Endothelial cell of umbilical vein (primary cell): ENCODE data around the gene TMPRSS7. TPM values are rescaled to one million over a fixed set of nuclear protein-coding genes. Genes with fewer than 3 reads are reported as not detected.
A peak's percentile ranks its signal among the peaks of the same experiment; 100 is the strongest.

ENCODE experiments used
- BruUV-seq: library from RNA; stranded (reverse); fragments of 400-500 nt; replicated peaks from 2 replicates; lab custom pipeline; 2021; lab: Mats Ljungman, UMichigan
- CTCF ChIA-PET: fragments of 300-600, 350-600 bp; sonication (Branson Sonifier 250); formaldehyde crosslinking; loops from one replicate; lab custom pipeline; 2021; ENCODE audit warnings: antibody characterized with exemption, inconsistent platforms; lab: Charles Lee
- POLR2A ChIA-PET: fragments of 300-600, 350-600 bp; sonication (Branson Sonifier 250); formaldehyde crosslinking; loops from one replicate; lab custom pipeline; 2021; ENCODE audit warnings: antibody characterized with exemption, inconsistent platforms; lab: Charles Lee
- DNase-seq: peaks from one replicate; pipeline ENCODE4 v3.0.0-alpha.2; 2011; ENCODE audit warnings: low read depth, low spot score
- FAIRE-seq: peaks from 2 replicates; lab custom pipeline; 2011; peaks lifted over from hg19 to GRCh38; lab: Jason Lieb, UNC
- H2AFZ ChIP-seq: 2 replicates; pipeline ENCODE4 v1.6.0; 2012; ENCODE audit warnings: low read depth, low read length, control low read depth, inconsistent platforms
- H3K27ac ChIP-seq: 2 replicates; pipeline ENCODE4 v1.5.1; 2011; ENCODE audit warnings: low read depth, mild to moderate bottlenecking, control low read depth, low read length, moderate library complexity; ENCODE audit not compliant: insufficient read depth
- H3K27me3 ChIP-seq, 2 experiments: 2 replicates each; pipeline versions ENCODE4 v1.6.0 to v1.6.1; 2011; ENCODE audit warnings: low read length in 2 of 2, mixed read lengths in 1 of 2; ENCODE audit not compliant: control insufficient read depth in 2 of 2, insufficient read depth in 2 of 2
- H3K36me3 ChIP-seq, 2 experiments: 2 replicates in 1 of 2; 3 replicates in 1 of 2; pipeline ENCODE4 v1.5.1; 2011; ENCODE audit warnings: low read length in 2 of 2, mild to moderate bottlenecking in 1 of 2, moderate library complexity in 1 of 2; ENCODE audit not compliant: control insufficient read depth in 2 of 2, insufficient read depth in 2 of 2; ENCODE audit errors: extremely low read depth in 1 of 2
- H3K4me1 ChIP-seq: 3 replicates; pipeline ENCODE4 v1.5.1; 2011; ENCODE audit warnings: mild to moderate bottlenecking, low read length; ENCODE audit not compliant: control insufficient read depth, insufficient read depth; ENCODE audit errors: extremely low read depth
- H3K4me2 ChIP-seq: 2 replicates; pipeline ENCODE4 v1.6.1; 2011; ENCODE audit warnings: low read length, control low read depth, mixed read lengths; ENCODE audit not compliant: insufficient read depth
- H3K4me3 ChIP-seq, 3 experiments: fragments of 200-600 bp in 1 of 3; sonication (generic), shearing (Covaris generic) in 1 of 3; replicated peaks in 1 of 3; 2 replicates each; pipeline ENCODE4 v1.5.1; 2011 to 2016; ENCODE audit warnings: control low read depth in 3 of 3, low read length in 3 of 3, mild to moderate bottlenecking in 2 of 3, inconsistent platforms in 1 of 3, low read depth in 1 of 3, moderate library complexity in 1 of 3; ENCODE audit not compliant: insufficient read depth in 1 of 3
- H3K79me2 ChIP-seq: 2 replicates; pipeline ENCODE4 v1.6.0; 2012; ENCODE audit warnings: low read length, inconsistent platforms; ENCODE audit not compliant: control insufficient read depth, insufficient read depth
- H3K9ac ChIP-seq: replicated peaks from 2 replicates; pipeline ENCODE3; 2011; ENCODE audit warnings: low read length, control low read depth; ENCODE audit not compliant: insufficient read depth; ENCODE audit errors: extremely low read depth
- H3K9me1 ChIP-seq: replicated peaks from 3 replicates; pipeline ENCODE4 v1.6.0; 2011; ENCODE audit warnings: mild to moderate bottlenecking, low read length; ENCODE audit not compliant: control insufficient read depth, insufficient read depth; ENCODE audit errors: extremely low read depth
- H3K9me3 ChIP-seq: replicated peaks from 2 replicates; pipeline ENCODE4 v1.5.1; 2012; ENCODE audit warnings: low read length, inconsistent platforms; ENCODE audit not compliant: control insufficient read depth, insufficient read depth
- H4K20me1 ChIP-seq: replicated peaks from 2 replicates; pipeline ENCODE3; 2011; ENCODE audit warnings: mild to moderate bottlenecking, low read length; ENCODE audit not compliant: control insufficient read depth, insufficient read depth; ENCODE audit errors: extremely low read depth
- EZH2 ChIP-seq: IDR thresholded peaks from 2 replicates; pipeline ENCODE4 v1.6.1; 2012; ENCODE audit warnings: borderline replicate concordance, low read depth, mild to moderate bottlenecking, moderate library complexity, low read length, inconsistent platforms; ENCODE audit not compliant: severe bottlenecking
- FOS ChIP-seq: IDR thresholded peaks from 2 replicates; pipeline ENCODE4 v1.6.1; 2011; ENCODE audit warnings: mild to moderate bottlenecking, low read length, moderate library complexity, borderline replicate concordance; ENCODE audit not compliant: insufficient read depth
- JUN ChIP-seq: IDR thresholded peaks from 2 replicates; pipeline ENCODE4 v1.6.1; 2011; ENCODE audit warnings: borderline replicate concordance, low read depth; ENCODE audit not compliant: insufficient read length, insufficient read depth
- MAX ChIP-seq: IDR thresholded peaks from 2 replicates; pipeline ENCODE4 v1.6.1; 2011; ENCODE audit not compliant: insufficient read depth, insufficient read length
- MYC ChIP-seq: IDR thresholded peaks from one replicate; pipeline ENCODE4 v1.6.1; 2011; ENCODE audit warnings: mild to moderate bottlenecking, low read depth, low read length
- POLR2A ChIP-seq: IDR thresholded peaks from 2 replicates; pipeline ENCODE4 v1.6.1; 2012; ENCODE audit warnings: low read depth, mild to moderate bottlenecking, control low read depth, low read length
- dilution Hi-C: fragments of 300-500 bp; cut with MboI; formaldehyde crosslinking; loops from one replicate; pipeline ENCODE4 v1.15.0; 2019; ENCODE audit warnings: low sequenced_read_pairs; ENCODE audit not compliant: extremely low pct_ligation_motif_present
- intact Hi-C: fragments of 100-400 bp; cut with micrococcal nuclease; formaldehyde crosslinking; loops from one replicate; pipeline ENCODE4 v1.10.0; 2022
- polyA plus RNA-seq, 4 experiments: library from polyadenylated mRNA; depleted of rRNA in 3 of 4; stranded (reverse) in 3 of 4; unstranded in 1 of 4; fragments of >200 nt; gene quantifications; 2 replicates each; pipeline versions ENCODE4 v1.2.1 to v1.2.3, GENCODE V29; 2011 to 2012; ENCODE audit warnings: missing spikeins in 1 of 4
- total RNA-seq: library from RNA; stranded (reverse); gene quantifications from 2 replicates; pipeline ENCODE4 v1.2.3, GENCODE V29; 2021
- TF ChIP-seq, protein P1 (sequence below), 2 donors: IDR thresholded peaks; 1 replicate in 1 of 2; 2 replicates in 1 of 2; pipeline ENCODE4 v1.5.1; 2011; ENCODE audit warnings: low read length in 2 of 2, mild to moderate bottlenecking in 2 of 2, moderate library complexity in 2 of 2, control low read depth in 1 of 2, inconsistent platforms in 1 of 2, low read depth in 1 of 2; ENCODE audit not compliant: insufficient read depth in 1 of 2; ENCODE audit errors: extremely low read depth in 1 of 2

Gene TMPRSS7
- total and polyA plus RNA-seq, 2 donors (not counting 3 experiments of a cell fraction or from before 2014, with no cell fraction given) = not detected

GRCh38 chr3:111989061-111989678 lies 45.4 kb upstream of the TMPRSS7 start:
- Histone ChIP-seq H3K79me2 (peaks cover 3% of the 10 kb centered on the region), H3K9ac (no peak overlapping the region), H3K4me1 (no peaks in the 10 kb centered on the region), H3K9me3 (no peaks in the 10 kb centered on the region), H2AFZ (no peak overlapping the region), H3K27ac (no peak overlapping the region), H3K4me2 (no peak overlapping the region), H3K27me3 (no peaks in the 10 kb centered on the region), H4K20me1 (no peaks in the 10 kb centered on the region), H3K36me3 (peaks cover 7 to 15% of the 10 kb centered on the region in 2 experiments), H3K4me3 (no peak overlapping the region), H3K9me1 (no peaks in the 10 kb centered on the region)
- CTCF ChIA-PET = interaction anchor here (0.5 to 14.6 kb wide), 40 partner anchors 8 to 320 kb away, joined by 3 to 291 read pairs (median 5); partner anchors contain the start of genes ABHD10 and TAGLN3
- FAIRE-seq = peak; percentile 52
- intact Hi-C loops (loop anchor here (1.0 kb wide), 2 partner anchors 24 to 54 kb away; no protein-coding TSS in a partner anchor), dilution Hi-C loops (no loop called here)
- DNase-seq = peak; percentile 72
- BruUV-seq = no TSS peak
- POLR2A ChIA-PET = interaction anchor here (0.5 to 1.0 kb wide), 2 partner anchors 11 to 23 kb away, joined by 3 read pairs; partner anchors contain the start of gene ABHD10
- TF ChIP-seq, protein P1, sequence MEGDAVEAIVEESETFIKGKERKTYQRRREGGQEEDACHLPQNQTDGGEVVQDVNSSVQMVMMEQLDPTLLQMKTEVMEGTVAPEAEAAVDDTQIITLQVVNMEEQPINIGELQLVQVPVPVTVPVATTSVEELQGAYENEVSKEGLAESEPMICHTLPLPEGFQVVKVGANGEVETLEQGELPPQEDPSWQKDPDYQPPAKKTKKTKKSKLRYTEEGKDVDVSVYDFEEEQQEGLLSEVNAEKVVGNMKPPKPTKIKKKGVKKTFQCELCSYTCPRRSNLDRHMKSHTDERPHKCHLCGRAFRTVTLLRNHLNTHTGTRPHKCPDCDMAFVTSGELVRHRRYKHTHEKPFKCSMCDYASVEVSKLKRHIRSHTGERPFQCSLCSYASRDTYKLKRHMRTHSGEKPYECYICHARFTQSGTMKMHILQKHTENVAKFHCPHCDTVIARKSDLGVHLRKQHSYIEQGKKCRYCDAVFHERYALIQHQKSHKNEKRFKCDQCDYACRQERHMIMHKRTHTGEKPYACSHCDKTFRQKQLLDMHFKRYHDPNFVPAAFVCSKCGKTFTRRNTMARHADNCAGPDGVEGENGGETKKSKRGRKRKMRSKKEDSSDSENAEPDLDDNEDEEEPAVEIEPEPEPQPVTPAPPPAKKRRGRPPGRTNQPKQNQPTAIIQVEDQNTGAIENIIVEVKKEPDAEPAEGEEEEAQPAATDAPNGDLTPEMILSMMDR (IDR thresholded peaks at IDR 0.05; ENCODE audit: extremely low read depth in 1 of 2, insufficient read depth in 1 of 2, low read depth in 1 of 2, low read length in 2 of 2) = peak; percentile 55 to 60
- TF ChIP-seq EZH2 = no peak

DNA sequence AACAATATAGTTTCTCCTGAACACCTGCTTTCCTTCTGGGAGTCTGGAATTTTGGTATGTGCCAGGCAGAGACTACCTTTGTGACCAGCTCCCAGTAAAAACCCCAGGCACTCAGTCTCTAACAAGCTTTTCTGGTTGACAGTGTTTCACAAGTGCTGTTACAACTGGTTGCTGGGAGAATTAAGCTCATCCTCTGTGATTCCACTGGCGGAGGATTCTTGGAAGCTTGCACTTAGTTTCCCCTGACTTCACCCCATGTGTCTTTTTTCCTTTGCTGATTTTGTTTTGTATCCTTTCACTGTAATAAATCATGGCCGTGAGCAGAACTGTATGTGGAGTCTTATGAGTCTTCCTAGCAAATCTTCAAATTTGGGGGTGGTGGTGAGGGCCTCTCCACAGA lies 41.5 kb upstream of the TMPRSS7 start:
- dilution Hi-C loops (no loop called here), intact Hi-C loops (no loop called here)
- Histone ChIP-seq H3K4me3 (no peak overlapping the region), H3K4me2 (no peak overlapping the region), H3K36me3 (peaks cover 7 to 10% of the 10 kb centered on the region in 2 experiments), H3K27ac (no peak overlapping the region), H3K9me3 (no peaks in the 10 kb centered on the region), H3K79me2 (peaks cover 2% of the 10 kb centered on the region), H2AFZ (no peak overlapping the region), H3K27me3 (no peaks in the 10 kb centered on the region), H3K9ac (no peak overlapping the region), H3K4me1 (no peaks in the 10 kb centered on the region), H4K20me1 (no peaks in the 10 kb centered on the region), H3K9me1 (no peaks in the 10 kb centered on the region)
- DNase-seq (no peak), FAIRE-seq (no peak)
- ChIA-PET CTCF (interaction anchor here (0.9 to 14.6 kb wide), 4 partner anchors 20 to 276 kb away, joined by 3 to 291 read pairs (median 5); no protein-coding TSS in a partner anchor), POLR2A (no interaction called here)
- no TSS peak for BruUV-seq
- TF ChIP-seq POLR2A (no peak), MYC (no peak), MAX (no peak), FOS (no peak), EZH2 (no peak), JUN (no peak)
- TF ChIP-seq, protein P1 (IDR thresholded peaks at IDR 0.05; ENCODE audit: extremely low read depth in 1 of 2, insufficient read depth in 1 of 2, low read depth in 1 of 2, low read length in 2 of 2) = no peak
